Pulmonary artery endothelial cell (primary cell): ENCODE data around the gene PSTK. TPM values are rescaled to one million over a fixed set of nuclear protein-coding genes. Genes with fewer than 3 reads are reported as not detected.

Experiments used
- DNase-seq: peaks from one replicate; pipeline ENCODE4 v3.0.0-alpha.2; 2011; ENCODE audit warnings: low read depth, low spot score
- total RNA-seq: library from RNA; depleted of rRNA; stranded (reverse); fragments of >200 nt; gene quantifications from 2 replicates; pipeline ENCODE4 v1.2.3, GENCODE V29; 2014

PSTK gene
- total RNA-seq, 1 donor from 2014 or later = 3.9 TPM

GRCh38 chr10:122992031-122992585 is 11.9 kb downstream of the PSTK start:
- DNase-seq = no peak

- DNase-seq = no peak
Measured at GRCh38 chr10:122993797-122994336, 13.7 kb downstream of the PSTK start.

DNA sequence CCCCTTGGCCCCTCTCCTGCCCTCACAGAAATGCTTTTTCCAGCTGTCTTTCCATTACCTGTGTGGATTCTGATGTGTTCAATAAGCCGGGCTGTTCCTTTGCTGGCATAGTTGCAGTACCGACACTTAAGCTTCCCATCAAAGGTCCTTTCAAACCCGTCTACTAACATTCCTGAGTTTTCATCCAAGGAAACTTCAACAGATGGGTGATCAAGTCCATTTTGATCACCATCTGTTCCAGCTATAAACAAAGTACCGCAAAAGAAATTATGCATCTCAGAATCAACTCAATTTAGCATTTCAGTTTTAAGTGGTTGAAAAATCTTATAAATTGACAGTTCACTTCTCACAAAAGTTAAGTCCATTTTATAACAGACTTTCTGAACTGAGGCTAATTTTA is 15.7 kb downstream of the PSTK start:
- DNase-seq = no peak

DNA sequence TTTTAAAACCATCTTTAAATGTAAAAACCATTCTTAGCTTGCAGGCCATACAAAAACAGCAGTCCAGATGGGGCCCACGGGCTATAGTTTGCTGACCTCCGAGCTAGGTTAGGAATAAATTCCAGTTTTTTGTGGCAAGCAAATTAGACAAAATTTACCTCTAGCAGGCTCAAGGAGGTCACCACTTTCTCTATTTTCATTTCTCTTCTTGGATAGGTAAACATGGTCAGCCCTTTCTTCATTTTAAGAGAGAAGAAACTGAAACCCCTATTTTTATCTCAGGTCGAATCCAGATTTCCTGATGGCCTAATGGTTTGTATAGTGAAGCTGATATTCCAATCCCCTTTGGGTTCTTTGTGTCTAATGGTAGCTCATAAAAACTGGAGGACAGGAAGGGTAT is 17.7 kb downstream of the PSTK start:
- DNase-seq = no peak

- DNase-seq = no peak
Measured at GRCh38 chr10:122998360-122998917, 18.2 kb downstream of the PSTK start.

- DNase-seq = no peak
Measured at GRCh38 chr10:122998934-122999333, 18.7 kb downstream of the PSTK start.

- no peak for DNase-seq
Measured at GRCh38 chr10:122999347-122999746, 19.1 kb downstream of the PSTK start.

DNA sequence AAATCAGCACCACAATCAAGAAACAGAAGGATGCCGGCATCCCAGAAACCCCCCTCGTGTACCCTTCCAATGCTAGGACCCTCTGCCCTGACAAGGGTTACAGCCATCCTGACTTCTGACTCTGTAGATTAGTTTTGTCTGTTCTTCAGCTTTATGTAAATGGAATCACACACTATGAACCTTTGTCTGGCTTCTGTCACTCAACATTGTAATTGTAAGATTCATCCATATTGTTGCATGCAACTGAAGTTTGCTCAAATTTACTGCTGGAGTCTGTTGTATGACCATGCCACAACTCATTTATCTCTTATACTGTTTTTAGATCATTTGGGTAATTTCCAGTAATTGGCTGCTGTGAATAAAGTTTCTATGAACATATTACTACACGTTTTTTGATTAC is 20.0 kb downstream of the PSTK start:
- no peak for DNase-seq

DNA sequence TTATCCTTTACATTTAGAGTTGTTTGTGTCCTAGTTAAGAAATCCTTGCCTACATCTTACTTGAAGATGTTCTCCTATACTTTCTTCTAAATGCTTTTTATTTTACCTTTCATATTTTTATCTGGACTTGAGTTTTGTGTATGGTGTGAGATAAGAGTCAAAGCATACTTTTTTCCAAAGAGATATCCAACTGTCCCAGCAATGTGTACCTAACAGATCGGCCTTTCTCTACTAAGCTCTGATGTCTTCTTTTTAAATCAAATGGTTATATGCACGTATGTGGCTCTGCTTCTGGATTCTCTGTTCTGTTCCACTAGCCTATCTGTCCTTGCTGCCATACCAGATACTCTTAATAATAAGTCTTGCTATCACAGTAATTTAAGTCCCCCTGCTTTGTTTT is 21.2 kb downstream of the PSTK start:
- DNase-seq = no peak

DNA sequence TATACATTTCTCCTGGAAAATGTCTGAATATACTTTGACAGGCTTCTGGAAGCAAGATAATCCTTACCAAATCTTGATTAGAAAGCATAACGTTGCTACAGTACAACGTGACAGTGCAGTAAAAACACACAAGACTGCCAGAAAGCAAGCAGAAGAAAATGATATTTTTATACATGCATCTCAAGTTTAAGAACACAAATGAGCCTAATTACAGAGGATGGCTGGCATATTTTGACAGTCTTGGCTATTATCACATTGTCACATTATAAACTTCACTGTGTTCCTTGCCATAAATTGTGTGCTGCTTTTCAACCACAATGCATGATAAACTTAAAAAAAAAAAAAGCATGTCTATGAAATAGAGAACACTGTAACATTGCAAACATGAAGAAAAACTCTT is 24.1 kb downstream of the PSTK start:
- DNase-seq = no peak

GRCh38 chr10:123007558-123008354 is 27.6 kb downstream of the PSTK start:
- peak; percentile 11 for DNase-seq

GRCh38 chr10:123008355-123009104 is 28.3 kb downstream of the PSTK start, which contains the start of the genes ACADSB and IKZF5:
Gene ACADSB, plus strand, starts transcription at chr10:123009006. Its CDS starts 24 bp downstream, at chr10:123009030.
Gene IKZF5, minus strand, starts transcription at chr10:123008795. Its CDS starts 10,170 bp downstream, at chr10:122998625.
- peak; percentile 88 for DNase-seq

- no peak for DNase-seq
Measured at GRCh38 chr10:123009105-123009820, 29.1 kb downstream of the PSTK start.

DNA sequence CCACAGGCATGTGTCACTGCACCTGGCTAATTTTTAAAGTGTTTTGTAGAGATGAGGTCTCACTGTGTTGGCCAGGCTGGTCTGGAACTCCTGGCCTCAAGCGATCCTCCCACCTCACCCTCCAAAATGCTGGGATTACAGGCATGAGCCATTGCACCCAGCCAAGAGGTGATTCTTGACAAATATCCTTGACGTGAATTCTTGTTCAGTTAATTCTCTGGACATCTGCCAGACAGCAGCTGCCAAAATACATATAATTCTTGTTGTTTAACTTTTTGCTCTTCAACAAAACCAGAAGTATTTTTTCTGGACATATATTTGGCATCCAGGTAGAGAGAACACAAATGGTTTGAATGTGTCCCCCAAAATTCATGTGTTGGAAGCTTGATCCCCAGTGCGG is 31.8 kb downstream of the PSTK start:
- DNase-seq = no peak

- DNase-seq = no peak
Measured at GRCh38 chr10:123013456-123014419, 33.5 kb downstream of the PSTK start.

GRCh38 chr10:123014772-123015171 is 34.6 kb downstream of the PSTK start:
- DNase-seq = no peak

- no peak for DNase-seq
Measured at GRCh38 chr10:123016228-123016627, 36.0 kb downstream of the PSTK start.

DNA sequence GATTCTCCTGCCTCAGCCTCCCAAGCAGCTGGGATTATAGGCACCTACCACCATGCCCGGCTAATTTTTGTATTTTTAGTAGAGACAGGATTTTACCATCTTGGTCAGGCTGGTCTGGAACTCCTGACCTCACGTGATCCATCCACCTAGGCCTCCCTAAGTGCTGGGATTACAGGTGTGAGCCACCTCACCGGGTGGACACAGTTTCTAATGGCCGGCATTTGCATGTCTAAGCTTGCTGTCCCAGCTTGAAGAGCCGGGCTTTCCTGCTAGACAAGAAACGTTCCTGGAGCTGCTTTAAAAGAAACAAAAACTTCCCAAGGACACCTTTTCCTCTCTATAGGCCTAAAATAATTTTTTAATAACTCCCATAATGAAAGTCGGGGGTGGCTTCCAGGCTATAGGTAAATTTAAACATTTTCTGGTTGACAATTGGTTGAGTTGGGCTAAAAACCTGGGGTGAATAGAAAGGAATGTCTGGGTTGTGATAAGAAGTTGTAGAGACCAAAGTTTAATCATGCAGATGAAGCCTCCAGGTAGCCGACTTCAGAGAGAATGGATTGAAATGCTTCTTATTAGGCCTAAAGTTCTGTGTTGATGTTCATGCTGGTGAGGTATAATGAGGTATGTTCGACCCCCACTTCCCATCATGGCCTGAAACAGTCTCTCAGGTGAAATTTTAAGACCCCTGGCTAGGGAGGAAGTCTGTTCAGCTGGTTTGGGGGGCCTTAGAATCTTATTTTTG is 37.4 kb downstream of the PSTK start:
- no peak for DNase-seq

- DNase-seq = no peak
Measured at GRCh38 chr10:123018531-123018930, 38.3 kb downstream of the PSTK start.
